GM08714 (cell line): Measurements from ENCODE around the gene SLC2A4RG.

Source experiments
- H3K4me3 ChIP-seq: fragments of 200-500 bp; sonication (Bioruptor generic); 2 replicates; pipeline ENCODE4 v1.5.1; 2014; ENCODE audit warnings: mild to moderate bottlenecking, low read length, inconsistent platforms
- ZNF274 ChIP-seq: IDR thresholded peaks from 2 replicates; pipeline ENCODE4 v1.6.1; 2012; ENCODE audit warnings: mild to moderate bottlenecking, low read depth, low read length

The SLC2A4RG gene

DNA sequence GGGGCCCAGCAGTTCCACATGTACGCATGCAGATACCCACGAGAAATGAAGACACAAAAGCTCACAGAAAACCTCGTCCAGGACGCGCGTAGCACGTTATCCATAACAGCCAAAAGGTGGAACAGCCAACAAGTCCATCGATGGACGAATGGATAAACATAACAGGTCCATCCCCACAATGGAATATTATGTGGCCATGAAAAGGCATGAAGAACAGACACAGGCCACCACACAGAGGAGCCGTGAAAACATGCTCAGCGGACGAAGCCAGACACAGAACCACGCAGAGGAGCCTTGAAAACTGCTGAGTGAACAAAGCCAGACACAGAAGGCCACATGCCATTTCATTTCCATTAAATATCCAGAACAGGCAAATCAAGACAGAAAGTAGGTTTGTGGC, 38.0 kb downstream of the SLC2A4RG start:
- TF ChIP-seq ZNF274: no peak

DNA sequence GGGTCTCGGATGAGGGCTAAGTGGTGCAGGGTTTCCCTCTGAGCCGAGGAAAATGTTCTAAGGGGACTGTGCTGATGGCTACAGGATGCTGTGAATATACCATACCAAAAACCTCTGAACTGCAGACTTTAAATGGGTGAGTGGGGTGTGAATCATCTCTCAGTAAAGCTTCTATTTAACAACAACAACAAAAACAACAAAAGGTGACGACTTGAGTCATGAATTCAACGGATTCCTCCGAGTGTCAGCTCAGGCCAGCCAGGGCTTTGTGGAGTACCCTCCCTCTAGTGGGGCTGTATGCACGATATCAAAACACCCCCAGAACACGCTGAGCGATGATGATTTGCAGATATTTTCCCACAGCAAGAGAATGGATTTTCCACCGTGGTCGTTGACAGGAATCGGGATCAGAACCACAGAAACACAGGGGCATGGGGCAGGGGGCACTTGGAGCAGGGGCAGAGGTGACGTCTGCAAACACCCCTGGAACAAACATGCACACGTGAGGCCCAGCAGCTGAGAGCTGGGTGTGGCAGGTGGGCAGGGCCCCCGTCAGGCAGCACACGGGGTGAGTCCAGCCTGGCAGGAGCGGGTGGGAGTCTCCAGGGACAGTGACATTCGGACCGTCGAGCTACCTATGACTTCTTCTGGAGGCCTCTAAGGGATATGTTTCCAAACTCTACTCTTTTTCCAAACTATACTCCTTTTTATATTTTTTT, 38.6 kb downstream of the SLC2A4RG start:
- TF ChIP-seq ZNF274: no peak
- no peak overlapping the region for H3K4me3 ChIP-seq

More for the DNA sequence above, 38.0 kb downstream of the SLC2A4RG start:
- H3K4me3 ChIP-seq: no peak overlapping the region

DNA sequence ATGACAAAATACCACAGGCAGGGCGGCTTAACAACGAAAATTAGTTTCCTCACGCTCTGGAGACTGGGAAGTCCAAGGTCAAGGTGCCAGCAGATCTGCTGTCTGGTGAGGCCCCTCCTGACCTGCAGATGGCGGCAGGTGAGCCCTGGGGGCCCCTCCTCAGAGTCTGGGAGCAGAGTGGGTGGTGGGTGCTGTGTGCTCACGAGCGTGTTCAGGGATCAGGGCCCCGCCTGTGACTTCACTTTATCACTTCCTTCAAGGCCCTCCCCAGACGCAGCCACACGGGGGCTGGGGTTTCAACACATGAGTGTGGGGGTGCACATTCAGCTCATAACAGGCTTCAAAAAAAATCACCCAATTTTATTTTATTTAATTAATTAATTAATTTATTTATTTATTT, 39.3 kb downstream of the SLC2A4RG start:
- TF ChIP-seq ZNF274: no peak
- H3K4me3 ChIP-seq: no peak overlapping the region

DNA sequence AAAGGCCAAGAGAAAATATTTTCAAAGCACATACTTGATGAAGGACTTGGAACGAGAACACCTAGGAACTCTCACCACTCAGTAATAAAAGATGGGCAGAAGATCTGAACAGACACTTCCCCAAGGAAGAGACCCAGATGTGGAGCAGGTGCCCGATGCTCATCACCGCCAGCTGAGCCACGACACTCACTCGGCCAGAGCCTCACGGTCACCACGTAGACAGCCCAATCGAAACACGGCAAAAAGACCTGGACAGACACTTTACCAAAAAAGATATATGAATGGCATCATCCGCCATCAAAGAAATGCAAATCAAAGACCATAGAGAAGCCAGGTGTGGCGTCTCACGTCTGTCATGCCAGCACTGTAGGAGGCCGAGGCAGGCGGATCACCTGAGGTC, 41.6 kb downstream of the SLC2A4RG start:
- no peak overlapping the region for H3K4me3 ChIP-seq
- no peak for TF ChIP-seq ZNF274

DNA sequence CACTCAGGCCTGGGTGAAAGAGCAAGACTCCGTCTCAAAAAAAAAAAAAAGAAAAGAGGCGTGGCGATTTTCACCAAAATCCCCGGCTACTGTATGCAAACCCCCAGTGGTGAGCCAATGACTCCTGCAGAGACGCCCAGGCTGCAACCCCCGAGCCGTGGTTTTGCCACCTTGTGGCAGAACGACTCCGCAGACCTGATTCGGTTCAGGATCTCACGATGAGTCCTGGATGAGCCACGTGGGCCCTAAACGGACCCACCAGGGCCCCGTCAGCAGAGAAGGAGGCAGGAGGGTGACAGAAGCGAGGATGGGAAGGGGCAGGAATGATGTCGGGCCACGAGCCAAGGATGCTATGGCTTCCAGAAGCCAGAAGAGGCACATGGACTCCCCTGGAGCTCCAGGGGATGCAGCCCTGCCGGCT, 42.5 kb downstream of the SLC2A4RG start:
- no peak for TF ChIP-seq ZNF274
- H3K4me3 ChIP-seq: no peak overlapping the region

DNA sequence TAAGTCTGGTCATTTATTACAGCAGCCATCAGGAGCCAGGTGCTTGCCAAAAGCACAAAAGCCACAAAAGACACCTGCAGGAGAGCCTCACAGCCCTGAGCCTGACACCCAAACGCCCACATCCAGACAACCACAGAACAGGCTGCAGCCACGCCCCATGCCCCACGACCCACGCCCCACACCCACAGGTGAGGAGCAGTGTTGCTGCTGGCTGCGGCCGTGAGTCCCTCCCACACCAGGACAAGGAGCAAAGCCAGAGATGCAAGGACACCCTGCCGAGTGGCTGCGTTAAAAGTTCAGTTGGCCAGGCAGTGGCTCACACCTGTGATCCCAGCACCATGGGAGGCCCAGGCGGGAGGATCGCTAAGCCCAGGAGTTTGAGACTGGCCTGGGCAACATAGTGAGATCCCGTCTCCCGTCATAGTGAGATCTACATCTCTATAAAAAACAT, 43.0 kb downstream of the SLC2A4RG start:
- no peak overlapping the region for H3K4me3 ChIP-seq
- TF ChIP-seq ZNF274: no peak

DNA sequence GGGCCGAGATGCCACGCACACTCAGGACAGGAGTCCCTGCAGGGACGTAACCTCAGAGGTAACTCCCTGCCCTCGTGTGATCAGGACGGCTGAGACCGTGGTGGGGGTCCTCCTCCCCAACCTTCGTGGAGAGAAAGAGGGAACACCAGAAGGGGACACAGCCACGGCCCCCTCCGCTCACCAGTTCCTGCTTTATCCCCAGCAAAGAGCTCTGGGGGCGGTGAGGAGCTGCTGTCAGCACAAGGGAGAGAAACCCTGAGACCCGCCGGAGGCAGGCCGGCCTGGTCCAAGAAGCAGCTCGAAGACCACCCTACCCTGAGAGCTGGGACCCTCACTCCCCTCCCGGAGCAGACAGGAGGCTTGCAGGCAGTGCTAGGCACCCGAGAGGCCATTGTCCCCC, 44.4 kb downstream of the SLC2A4RG start:
- no peak for TF ChIP-seq ZNF274
- no peak overlapping the region for H3K4me3 ChIP-seq

DNA sequence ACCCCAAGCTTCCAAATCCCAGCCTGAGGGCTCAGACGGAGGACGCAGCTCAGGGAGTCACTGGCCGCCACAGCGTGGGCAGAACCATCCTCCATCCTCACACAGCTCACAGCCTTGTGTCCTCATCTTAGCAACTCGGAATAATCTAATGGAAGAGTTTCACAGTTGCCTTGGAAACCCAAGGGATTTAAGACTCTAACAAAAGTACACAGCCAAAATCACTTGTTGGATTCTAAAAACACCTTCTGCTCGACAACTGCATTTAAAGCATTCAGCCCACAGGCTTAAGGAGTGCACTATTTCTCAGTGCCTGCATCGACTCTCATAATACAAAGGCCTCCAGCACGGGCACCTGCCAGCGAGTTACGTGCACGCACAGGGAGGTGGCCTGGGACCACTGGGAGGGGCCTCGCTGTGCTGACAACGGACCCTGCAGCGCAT, 46.1 kb downstream of the SLC2A4RG start:
- no peak for TF ChIP-seq ZNF274
- no peak overlapping the region for H3K4me3 ChIP-seq

DNA sequence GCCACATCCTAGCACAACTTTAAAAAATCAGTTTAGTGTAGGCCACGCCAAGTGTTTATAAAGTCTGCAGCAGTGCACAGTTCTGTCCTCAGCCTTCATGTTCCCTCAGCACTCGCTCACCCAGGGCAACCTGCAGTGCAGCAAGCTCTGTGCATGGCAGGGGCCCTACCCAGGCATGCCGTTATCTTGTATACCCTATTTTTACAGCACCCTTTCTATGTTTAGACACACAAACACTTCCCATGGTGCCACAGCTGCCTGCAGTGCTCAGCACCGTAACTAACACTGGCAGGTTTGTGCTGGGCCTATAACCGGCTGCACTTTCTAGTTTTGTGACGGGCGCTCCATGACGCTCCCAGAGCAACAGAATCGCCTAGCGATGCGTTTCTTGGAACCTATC, 47.7 kb downstream of the SLC2A4RG start:
- no peak overlapping the region for H3K4me3 ChIP-seq
- no peak for TF ChIP-seq ZNF274

DNA sequence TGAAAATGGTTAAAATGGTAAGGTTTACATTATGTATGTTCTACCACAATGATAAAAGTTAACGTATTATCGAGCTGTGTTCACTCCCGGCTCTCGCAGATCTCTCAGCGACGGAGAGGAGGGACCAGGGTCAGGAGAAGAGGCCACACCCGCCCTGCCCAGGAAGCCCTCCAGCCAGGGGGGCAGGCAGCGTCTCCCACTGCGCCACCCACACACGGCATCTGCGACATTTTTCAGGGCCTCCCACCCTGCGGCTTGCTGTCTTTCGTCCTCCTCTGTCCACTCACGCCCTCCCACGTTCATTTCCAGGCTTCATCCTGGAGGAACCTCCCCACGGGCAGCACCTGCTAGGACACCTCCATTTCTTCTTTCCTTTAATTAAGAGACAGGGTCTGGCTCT, 48.2 kb downstream of the SLC2A4RG start:
- no peak for TF ChIP-seq ZNF274
- H3K4me3 ChIP-seq: no peak overlapping the region

DNA sequence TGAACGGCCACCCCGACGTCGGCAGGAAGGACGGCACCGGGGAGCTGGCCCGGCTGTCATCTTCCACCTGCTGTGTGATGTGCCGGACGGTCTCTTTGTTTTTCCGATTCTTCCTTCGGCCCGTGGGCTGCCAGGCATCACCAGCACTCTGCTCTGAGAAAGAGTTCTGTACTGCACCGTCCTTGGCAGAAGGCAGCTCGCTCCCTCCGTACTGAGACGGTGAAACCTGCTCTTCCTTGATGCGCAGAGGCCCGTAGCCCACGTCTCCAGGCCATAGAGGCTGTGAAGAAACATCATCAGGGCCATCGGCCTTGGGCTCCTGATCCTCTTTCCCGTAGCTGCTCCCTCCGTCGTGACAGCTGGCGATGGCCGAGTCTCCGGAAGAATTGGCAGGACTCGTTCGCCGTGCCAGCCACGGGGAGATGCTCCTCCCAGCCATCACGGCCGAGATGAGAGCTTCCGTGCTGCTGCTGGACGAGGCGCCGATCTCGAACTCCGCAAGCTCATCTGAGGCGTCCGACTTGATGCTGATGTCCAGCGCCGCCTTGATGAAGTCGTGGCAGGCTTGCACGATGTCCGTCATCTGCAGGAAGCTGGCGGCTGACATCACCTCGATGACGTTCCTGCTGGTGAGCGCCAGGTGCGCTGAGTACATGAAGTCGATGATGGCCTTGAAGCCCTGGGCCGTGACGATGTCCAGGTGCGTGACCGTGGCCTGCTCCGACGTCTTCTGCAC, 50.4 kb downstream of the SLC2A4RG start:
- TF ChIP-seq ZNF274: no peak
- no peak overlapping the region for H3K4me3 ChIP-seq

DNA sequence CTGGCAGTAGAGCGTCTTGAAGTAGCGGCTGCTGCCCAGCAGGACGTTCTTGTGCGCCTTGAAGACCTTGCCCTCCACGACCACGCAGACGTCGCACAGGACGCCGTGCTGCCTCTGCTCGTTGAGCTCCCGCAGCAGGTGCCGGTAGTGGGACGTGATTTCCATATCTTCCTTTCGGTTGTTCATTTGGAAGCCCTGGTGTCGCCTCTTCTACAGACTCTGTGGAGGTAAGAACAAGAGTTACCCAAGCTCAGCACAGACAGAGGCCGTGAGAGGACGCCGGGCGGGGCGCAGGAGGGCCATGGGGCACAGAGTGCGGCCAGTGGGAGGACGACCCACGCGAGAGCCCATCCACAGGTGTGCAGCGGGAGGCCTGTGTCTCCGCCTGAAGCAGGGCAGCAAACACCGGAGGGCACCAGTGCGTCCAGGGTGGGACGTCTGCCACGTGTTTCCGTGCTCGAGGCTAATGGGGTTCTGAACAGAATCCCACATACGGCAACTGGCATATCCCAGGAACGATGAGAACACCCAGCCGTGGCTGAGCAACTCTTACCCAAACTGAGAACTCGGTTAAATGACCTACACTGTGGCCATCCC, 51.1 kb downstream of the SLC2A4RG start:
- no peak overlapping the region for H3K4me3 ChIP-seq
- TF ChIP-seq ZNF274: no peak

DNA sequence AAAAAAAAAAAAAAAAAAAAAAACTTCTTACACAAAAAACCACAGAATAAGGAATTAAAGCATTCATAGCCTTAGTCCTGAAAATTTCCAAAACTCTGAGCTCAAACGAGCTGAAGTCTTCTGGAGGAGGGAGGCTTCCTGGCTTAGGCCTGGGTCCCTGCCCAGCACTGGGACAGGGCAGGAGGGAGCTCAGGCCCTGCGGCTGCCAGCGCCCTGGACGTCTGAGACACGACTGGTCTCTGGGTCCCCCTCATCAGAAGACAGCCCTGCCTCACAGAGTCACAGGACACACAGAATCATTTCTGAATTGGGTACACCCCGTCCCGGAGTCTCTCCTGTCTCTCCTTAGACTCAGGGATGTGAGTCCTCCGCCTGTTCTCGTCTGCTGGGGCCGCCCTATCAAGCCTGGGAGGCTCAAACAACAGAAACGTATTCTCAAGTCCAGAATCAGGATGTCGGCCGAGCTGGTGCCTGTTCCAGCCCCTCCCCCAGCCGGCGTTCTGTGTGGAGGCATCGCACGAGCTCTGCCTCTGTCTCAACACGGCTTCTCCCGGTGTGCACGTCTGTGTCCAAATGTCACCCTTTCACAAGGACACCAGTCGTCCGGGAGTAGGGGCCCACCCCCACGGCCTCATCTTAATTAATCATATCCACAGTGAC, 52.1 kb downstream of the SLC2A4RG start:
- no peak for TF ChIP-seq ZNF274
- no peak overlapping the region for H3K4me3 ChIP-seq

DNA sequence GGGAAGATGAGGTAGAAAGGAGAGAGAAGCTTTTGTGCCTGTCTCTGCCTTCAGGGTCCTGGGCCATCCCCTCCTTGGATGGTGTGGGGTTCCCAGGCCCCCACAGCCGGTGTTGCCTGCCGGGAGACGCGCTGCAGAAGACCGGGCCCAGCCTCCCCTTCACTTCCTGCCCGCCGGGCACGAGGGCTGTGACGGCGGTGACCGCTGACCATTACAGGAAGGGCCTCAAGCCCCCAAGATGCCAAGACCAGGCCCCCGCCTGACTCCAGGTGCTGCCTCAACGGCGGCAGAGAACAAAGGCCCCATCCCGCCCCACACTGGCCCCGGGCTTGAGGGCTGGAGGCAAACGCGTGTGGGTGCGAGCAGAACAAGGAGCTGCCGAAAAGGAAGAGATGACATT, 53.3 kb downstream of the SLC2A4RG start:
- H3K4me3 ChIP-seq: no peak overlapping the region
- TF ChIP-seq ZNF274: no peak
